ENCODE data around the gene NCOA1. TPM values are rescaled to one million over a fixed set of nuclear protein-coding genes. Genes with fewer than 3 reads are reported as not detected.

NCOA1 gene
- polyA plus RNA-seq, 3 donors, result 7.3 to 30.2 (median 10.2) TPM

DNA sequence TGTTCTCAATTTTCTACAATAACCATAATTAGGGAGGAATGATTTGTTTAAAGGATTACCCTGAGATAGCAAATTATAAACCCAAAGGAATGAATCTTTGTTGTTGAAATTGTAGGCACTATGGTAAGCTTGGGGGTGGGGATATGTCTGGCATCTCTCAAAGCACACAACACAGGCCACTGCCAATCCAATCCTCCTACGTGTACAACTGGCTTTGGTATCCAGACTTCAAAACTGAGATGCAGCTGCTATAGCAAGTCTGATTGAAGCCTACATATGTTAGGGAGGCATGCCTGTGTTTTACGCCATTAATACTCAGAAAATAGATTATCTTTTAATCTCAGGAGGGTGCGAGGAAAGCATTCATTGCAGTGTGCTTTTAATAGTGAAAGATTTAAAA, 5.9 kb upstream of the NCOA1 start:
- Mint-ChIP-seq H3K9me3 (peaks cover 0 to 6% (median 0%) of the 10 kb centered on the region in 7 donors), H3K4me1 (peaks cover 44% of the 10 kb centered on the region), H3K27me3 (ENCODE audit: low read depth in 3 of 3) (no peaks in the 10 kb centered on the region), H3K36me3 (no peaks in the 10 kb centered on the region), H3K27ac (no peak overlapping the region), H3K4me3 (no peak overlapping the region)
- no peaks in the 10 kb centered on the region for H3K27me3 ChIP-seq (ENCODE audit: control insufficient read depth in 2 of 2, insufficient read depth in 2 of 2, low read length in 2 of 2)
- intact Hi-C loops (cut with micrococcal nuclease), result no loop called here
- H3K79me2 ChIP-seq (ENCODE audit: insufficient read depth, low read length), result no peaks in the 10 kb centered on the region
- H3K4me2 ChIP-seq (replicated peaks; ENCODE audit: extremely low read depth, low read length, poor library complexity, severe bottlenecking), result no peak overlapping the region
- H2AFZ ChIP-seq (ENCODE audit: insufficient read depth, low read depth, low read length, poor library complexity, severe bottlenecking), result no peak overlapping the region
- no peak overlapping the region for H3K27ac ChIP-seq (ENCODE audit: low read depth in 1 of 2, low read length in 2 of 2)
- H3K9ac ChIP-seq (ENCODE audit: insufficient read depth, low read length, poor library complexity, severe bottlenecking), result no peak overlapping the region
- DNase-seq, result no peak
- H3K9me3 ChIP-seq (replicated peaks in 1 of 2; ENCODE audit: control insufficient read depth in 1 of 2, insufficient read depth in 1 of 2, low read length in 2 of 2), result no peaks in the 10 kb centered on the region
- H3K4me3 ChIP-seq (replicated peaks in 1 of 3; ENCODE audit: low read depth in 2 of 3, low read length in 3 of 3), result no peak overlapping the region
- no peaks in the 10 kb centered on the region for H3K36me3 ChIP-seq (replicated peaks in 1 of 2; ENCODE audit: control insufficient read depth in 1 of 2, insufficient read depth in 2 of 2, low read length in 2 of 2)
- WGBS (ENCODE audit: insufficient coverage), result no CpG with 5 or more reads among the region's 3 CpGs
- TF ChIP-seq, protein P1, sequence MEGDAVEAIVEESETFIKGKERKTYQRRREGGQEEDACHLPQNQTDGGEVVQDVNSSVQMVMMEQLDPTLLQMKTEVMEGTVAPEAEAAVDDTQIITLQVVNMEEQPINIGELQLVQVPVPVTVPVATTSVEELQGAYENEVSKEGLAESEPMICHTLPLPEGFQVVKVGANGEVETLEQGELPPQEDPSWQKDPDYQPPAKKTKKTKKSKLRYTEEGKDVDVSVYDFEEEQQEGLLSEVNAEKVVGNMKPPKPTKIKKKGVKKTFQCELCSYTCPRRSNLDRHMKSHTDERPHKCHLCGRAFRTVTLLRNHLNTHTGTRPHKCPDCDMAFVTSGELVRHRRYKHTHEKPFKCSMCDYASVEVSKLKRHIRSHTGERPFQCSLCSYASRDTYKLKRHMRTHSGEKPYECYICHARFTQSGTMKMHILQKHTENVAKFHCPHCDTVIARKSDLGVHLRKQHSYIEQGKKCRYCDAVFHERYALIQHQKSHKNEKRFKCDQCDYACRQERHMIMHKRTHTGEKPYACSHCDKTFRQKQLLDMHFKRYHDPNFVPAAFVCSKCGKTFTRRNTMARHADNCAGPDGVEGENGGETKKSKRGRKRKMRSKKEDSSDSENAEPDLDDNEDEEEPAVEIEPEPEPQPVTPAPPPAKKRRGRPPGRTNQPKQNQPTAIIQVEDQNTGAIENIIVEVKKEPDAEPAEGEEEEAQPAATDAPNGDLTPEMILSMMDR (IDR thresholded peaks at IDR 0.05), result no peak
- no peaks in the 10 kb centered on the region for H4K20me1 ChIP-seq (ENCODE audit: insufficient read depth, low read length)
- peaks cover 35 to 36% of the 10 kb centered on the region in 2 donors for H3K4me1 ChIP-seq (ENCODE audit: control insufficient read depth in 1 of 2, insufficient read depth in 2 of 2, low read length in 2 of 2)

DNA sequence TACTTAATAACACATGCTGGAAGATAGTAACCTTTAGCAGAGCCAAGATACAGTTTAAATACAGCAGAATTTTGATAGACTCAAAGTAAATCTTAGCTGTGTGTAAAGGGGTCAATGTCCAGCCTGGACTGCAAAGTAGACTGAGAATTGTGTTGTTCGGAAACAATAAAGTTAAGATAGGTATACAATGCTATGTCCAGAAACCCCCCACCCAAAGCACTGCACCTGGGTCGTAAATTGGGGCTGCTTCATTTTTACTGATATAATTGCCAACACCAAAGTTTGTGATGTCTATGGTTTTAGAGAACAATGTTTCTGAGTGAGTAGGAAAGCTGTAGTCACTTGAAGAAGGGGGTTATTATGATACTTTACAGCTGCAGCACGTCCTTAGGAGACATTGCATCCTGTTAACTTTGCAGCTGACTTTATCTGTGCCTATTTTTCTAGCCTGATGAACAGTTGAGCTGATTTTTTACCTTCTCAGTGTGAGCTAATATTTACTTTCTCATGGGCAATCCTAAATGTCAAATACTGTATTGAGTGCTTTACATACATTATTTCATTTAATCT, 4.3 kb upstream of the NCOA1 start:
- no peaks in the 10 kb centered on the region for H3K9me3 ChIP-seq (replicated peaks in 1 of 2; ENCODE audit: control insufficient read depth in 1 of 2, insufficient read depth in 1 of 2, low read length in 2 of 2)
- no peak overlapping the region for H3K27ac Mint-ChIP-seq
- H3K9ac ChIP-seq (ENCODE audit: insufficient read depth, low read length, poor library complexity, severe bottlenecking), result no peak overlapping the region
- no peak overlapping the region for H3K4me3 Mint-ChIP-seq
- no peak overlapping the region for H3K27ac ChIP-seq (ENCODE audit: low read depth in 1 of 2, low read length in 2 of 2)
- peaks cover 1% of the 10 kb centered on the region for H3K79me2 ChIP-seq (ENCODE audit: insufficient read depth, low read length)
- intact Hi-C loops (cut with micrococcal nuclease), result no loop called here
- H4K20me1 ChIP-seq (ENCODE audit: insufficient read depth, low read length), result no peaks in the 10 kb centered on the region
- TF ChIP-seq, protein P1 (IDR thresholded peaks at IDR 0.05), result no peak
- H2AFZ ChIP-seq (ENCODE audit: insufficient read depth, low read depth, low read length, poor library complexity, severe bottlenecking), result no peak overlapping the region
- H3K9me3 Mint-ChIP-seq, result peaks cover 0 to 4% (median 0%) of the 10 kb centered on the region in 7 donors
- WGBS (ENCODE audit: insufficient coverage), result 100% methylated on average over 1 of the region's 3 CpGs
- H3K36me3 ChIP-seq (replicated peaks in 1 of 2; ENCODE audit: control insufficient read depth in 1 of 2, insufficient read depth in 2 of 2, low read length in 2 of 2), result no peaks in the 10 kb centered on the region
- no peaks in the 10 kb centered on the region for H3K27me3 ChIP-seq (ENCODE audit: control insufficient read depth in 2 of 2, insufficient read depth in 2 of 2, low read length in 2 of 2)
- no peaks in the 10 kb centered on the region for H3K27me3 Mint-ChIP-seq (ENCODE audit: low read depth in 3 of 3)
- no peak for DNase-seq
- no peak overlapping the region for H3K4me2 ChIP-seq (replicated peaks; ENCODE audit: extremely low read depth, low read length, poor library complexity, severe bottlenecking)
- H3K36me3 Mint-ChIP-seq, result no peaks in the 10 kb centered on the region
- no peak overlapping the region for H3K4me3 ChIP-seq (replicated peaks in 1 of 3; ENCODE audit: low read depth in 2 of 3, low read length in 3 of 3)
- H3K4me1 Mint-ChIP-seq, result peaks cover 42% of the 10 kb centered on the region
- H3K4me1 ChIP-seq (ENCODE audit: control insufficient read depth in 1 of 2, insufficient read depth in 2 of 2, low read length in 2 of 2), result peaks cover 37 to 39% of the 10 kb centered on the region in 2 donors

Data from CD14-positive monocyte (primary cell).